Measurements from ENCODE around the gene NEURL1B. TPM values are rescaled to one million over a fixed set of nuclear protein-coding genes. Genes with fewer than 3 reads are reported as not detected.
A peak's percentile ranks its signal among the peaks of the same experiment; 100 is the strongest.

Gene NEURL1B
- total and polyA plus RNA-seq, 5 donors: 13.2 to 23.1 (median 17.7) TPM

DNA sequence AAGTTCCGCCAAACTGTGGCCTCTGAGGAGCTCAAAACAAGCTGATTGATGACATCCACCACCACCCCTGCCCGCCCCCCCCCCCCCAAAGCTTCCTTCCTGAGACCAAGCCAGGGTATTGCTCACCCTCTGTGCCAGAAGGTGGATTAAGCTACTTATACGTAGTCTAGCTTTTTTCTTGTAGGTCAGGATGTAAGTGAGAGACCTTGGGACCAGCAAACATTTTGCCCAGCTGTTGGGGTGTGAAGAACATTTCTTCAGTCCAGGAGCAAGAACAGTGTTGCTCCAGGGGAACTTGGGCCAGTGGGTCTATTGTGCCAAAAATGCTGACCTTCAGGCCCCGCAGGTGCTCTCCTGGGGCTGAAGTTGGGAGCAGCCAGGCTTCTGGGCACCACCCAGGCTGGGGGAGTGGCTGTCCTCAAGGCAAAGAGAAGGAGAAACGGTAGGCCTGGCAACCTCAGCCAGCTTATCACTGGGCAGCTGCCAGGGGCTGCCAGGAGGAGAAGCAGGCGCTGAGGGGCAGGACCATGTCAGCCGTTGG, 18.0 kb downstream of the NEURL1B start:
- peaks cover 27% of the 10 kb centered on the region for H3K4me1 ChIP-seq (ENCODE audit: control insufficient read depth, insufficient read depth, low read length)
- H3K27ac ChIP-seq (ENCODE audit: low read length): peak overlapping the region; percentile 59
- intact Hi-C loops (cut with DNase I): no loop called here
- H3K9me3 ChIP-seq (ENCODE audit: control insufficient read depth, low read length): no peaks in the 10 kb centered on the region
- 20% methylated on average over 7 of the region's 7 CpGs for WGBS
- no peaks in the 10 kb centered on the region for H3K27me3 ChIP-seq (ENCODE audit: control insufficient read depth, insufficient read depth)
- DNase-seq: peak; percentile 64 to 86 (median 85)
- H3K4me3 ChIP-seq (ENCODE audit: low read length): no peak overlapping the region
- peak; percentile 65 to 75 for ATAC-seq

GRCh38 chr5:172659570-172659908, 18.5 kb downstream of the NEURL1B start:
- intact Hi-C loops (cut with DNase I): no loop called here
- peak in 1 of 2 donors; percentile 34 for ATAC-seq

GRCh38 chr5:172659909-172660628, 19.0 kb downstream of the NEURL1B start:
- ATAC-seq (peak; percentile 92 to 93), DNase-seq (peak; percentile 93 to 95 (median 95))
- no peak overlapping the region for H3K4me3 ChIP-seq (ENCODE audit: low read length)
- H3K27me3 ChIP-seq (ENCODE audit: control insufficient read depth, insufficient read depth): no peaks in the 10 kb centered on the region
- intact Hi-C loops (cut with DNase I): loop anchor here in 1 of 4 donors (5.0 kb wide), 1 partner anchor 37 kb away; no protein-coding TSS in a partner anchor
- WGBS: 11% methylated on average over 18 of the region's 18 CpGs
- peaks cover 29% of the 10 kb centered on the region for H3K4me1 ChIP-seq (ENCODE audit: control insufficient read depth, insufficient read depth, low read length)
- peak overlapping the region; percentile 59 for H3K27ac ChIP-seq (ENCODE audit: low read length)
- no peaks in the 10 kb centered on the region for H3K9me3 ChIP-seq (ENCODE audit: control insufficient read depth, low read length)

More at GRCh38 chr5:172659570-172659908, 18.5 kb downstream of the NEURL1B start:
- Histone ChIP-seq H3K4me1 (ENCODE audit: control insufficient read depth, insufficient read depth, low read length) (peaks cover 27% of the 10 kb centered on the region), H3K9me3 (ENCODE audit: control insufficient read depth, low read length) (no peaks in the 10 kb centered on the region), H3K27ac (ENCODE audit: low read length) (peak overlapping the region; percentile 59), H3K27me3 (ENCODE audit: control insufficient read depth, insufficient read depth) (no peaks in the 10 kb centered on the region), H3K4me3 (ENCODE audit: low read length) (no peak overlapping the region)
- DNase-seq: no peak

- DNase-seq (peak in 1 of 3 donors; percentile 3), ATAC-seq (no peak)
- 90% methylated on average over 3 of the region's 3 CpGs for WGBS
- Histone ChIP-seq H3K4me1 (ENCODE audit: control insufficient read depth, insufficient read depth, low read length) (peaks cover 32% of the 10 kb centered on the region), H3K27me3 (ENCODE audit: control insufficient read depth, insufficient read depth) (no peaks in the 10 kb centered on the region), H3K27ac (ENCODE audit: low read length) (peak overlapping the region; percentile 59), H3K9me3 (ENCODE audit: control insufficient read depth, low read length) (no peaks in the 10 kb centered on the region), H3K4me3 (ENCODE audit: low read length) (no peak overlapping the region)
- intact Hi-C loops (cut with DNase I): loop anchor here in 1 of 4 donors (5.0 kb wide), 1 partner anchor 36 kb away; no protein-coding TSS in a partner anchor
Measured at GRCh38 chr5:172660974-172661373, 19.9 kb downstream of the NEURL1B start.

DNA sequence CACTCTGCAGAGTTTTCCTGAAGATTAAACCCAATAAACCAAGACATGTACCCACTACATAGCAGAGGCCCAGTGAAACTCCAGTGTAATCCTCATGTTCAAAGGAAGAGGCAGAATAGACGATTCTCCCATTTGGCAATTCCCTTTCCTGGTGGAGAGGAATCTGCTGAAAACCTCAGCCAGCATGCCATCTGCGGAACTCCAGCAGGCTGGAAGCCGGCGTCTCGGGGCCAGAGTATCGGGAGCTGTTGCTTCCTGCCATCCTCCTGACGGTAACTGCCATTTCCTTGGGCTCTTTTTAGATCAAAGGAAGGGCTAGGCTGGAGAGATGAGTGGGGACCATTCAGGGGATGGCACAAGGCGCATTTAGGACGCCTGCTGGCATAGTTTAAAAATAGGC, 20.5 kb downstream of the NEURL1B start:
- intact Hi-C loops (cut with DNase I): loop anchor here in 1 of 4 donors (5.0 kb wide), 1 partner anchor 36 kb away; no protein-coding TSS in a partner anchor

GRCh38 chr5:172662596-172662995, 21.5 kb downstream of the NEURL1B start:
- Histone ChIP-seq H3K4me1 (ENCODE audit: control insufficient read depth, insufficient read depth, low read length) (peaks cover 32% of the 10 kb centered on the region), H3K27me3 (ENCODE audit: control insufficient read depth, insufficient read depth) (no peaks in the 10 kb centered on the region), H3K9me3 (ENCODE audit: control insufficient read depth, low read length) (no peaks in the 10 kb centered on the region), H3K27ac (ENCODE audit: low read length) (peak overlapping the region; percentile 20), H3K4me3 (ENCODE audit: low read length) (no peak overlapping the region)
- peak in 1 of 3 donors; percentile 15 for DNase-seq
- ATAC-seq: no peak
- intact Hi-C loops (cut with DNase I): loop anchor here in 1 of 4 donors (5.0 kb wide), 1 partner anchor 35 kb away; no protein-coding TSS in a partner anchor
- 31% methylated on average over 2 of the region's 2 CpGs for WGBS

More for the DNA sequence above, 20.5 kb downstream of the NEURL1B start:
- WGBS: 58% methylated on average over 9 of the region's 9 CpGs
- DNase-seq (peak in 1 of 3 donors; percentile 42), ATAC-seq (no peak)
- H3K4me1 ChIP-seq (ENCODE audit: control insufficient read depth, insufficient read depth, low read length): peaks cover 32% of the 10 kb centered on the region
- H3K9me3 ChIP-seq (ENCODE audit: control insufficient read depth, low read length): no peaks in the 10 kb centered on the region
- H3K4me3 ChIP-seq (ENCODE audit: low read length): no peak overlapping the region
- H3K27me3 ChIP-seq (ENCODE audit: control insufficient read depth, insufficient read depth): no peaks in the 10 kb centered on the region
- H3K27ac ChIP-seq (ENCODE audit: low read length): peak overlapping the region; percentile 59

DNA sequence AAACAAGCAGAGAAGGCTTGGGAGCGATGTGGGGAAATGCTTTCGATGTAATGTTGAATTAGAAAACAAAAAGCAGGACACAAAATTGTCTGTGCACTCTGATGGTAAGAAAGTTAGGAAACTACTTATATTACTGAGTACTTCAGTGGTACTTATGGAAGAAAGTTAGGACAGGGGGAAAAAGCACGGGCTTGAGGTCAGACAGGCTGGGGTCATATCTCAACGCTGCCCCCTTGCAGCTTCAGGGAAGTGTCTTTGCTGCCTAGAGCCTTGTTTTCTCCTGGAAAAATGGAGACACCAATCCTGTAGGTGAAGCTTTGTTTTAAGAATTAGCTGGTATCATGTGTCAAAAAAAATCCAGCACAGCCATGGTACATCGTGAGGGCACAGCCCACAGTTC, 23.0 kb downstream of the NEURL1B start:
- ATAC-seq (no peak), DNase-seq (no peak)
- no peak overlapping the region for H3K27ac ChIP-seq (ENCODE audit: low read length)
- WGBS: 53% methylated on average over 5 of the region's 5 CpGs
- H3K4me3 ChIP-seq (ENCODE audit: low read length): no peak overlapping the region
- H3K9me3 ChIP-seq (ENCODE audit: control insufficient read depth, low read length): no peaks in the 10 kb centered on the region
- H3K27me3 ChIP-seq (ENCODE audit: control insufficient read depth, insufficient read depth): no peaks in the 10 kb centered on the region
- peaks cover 32% of the 10 kb centered on the region for H3K4me1 ChIP-seq (ENCODE audit: control insufficient read depth, insufficient read depth, low read length)
- intact Hi-C loops (cut with DNase I): loop anchor here in 1 of 4 donors (5.0 kb wide), 1 partner anchor 33 kb away; no protein-coding TSS in a partner anchor

DNA sequence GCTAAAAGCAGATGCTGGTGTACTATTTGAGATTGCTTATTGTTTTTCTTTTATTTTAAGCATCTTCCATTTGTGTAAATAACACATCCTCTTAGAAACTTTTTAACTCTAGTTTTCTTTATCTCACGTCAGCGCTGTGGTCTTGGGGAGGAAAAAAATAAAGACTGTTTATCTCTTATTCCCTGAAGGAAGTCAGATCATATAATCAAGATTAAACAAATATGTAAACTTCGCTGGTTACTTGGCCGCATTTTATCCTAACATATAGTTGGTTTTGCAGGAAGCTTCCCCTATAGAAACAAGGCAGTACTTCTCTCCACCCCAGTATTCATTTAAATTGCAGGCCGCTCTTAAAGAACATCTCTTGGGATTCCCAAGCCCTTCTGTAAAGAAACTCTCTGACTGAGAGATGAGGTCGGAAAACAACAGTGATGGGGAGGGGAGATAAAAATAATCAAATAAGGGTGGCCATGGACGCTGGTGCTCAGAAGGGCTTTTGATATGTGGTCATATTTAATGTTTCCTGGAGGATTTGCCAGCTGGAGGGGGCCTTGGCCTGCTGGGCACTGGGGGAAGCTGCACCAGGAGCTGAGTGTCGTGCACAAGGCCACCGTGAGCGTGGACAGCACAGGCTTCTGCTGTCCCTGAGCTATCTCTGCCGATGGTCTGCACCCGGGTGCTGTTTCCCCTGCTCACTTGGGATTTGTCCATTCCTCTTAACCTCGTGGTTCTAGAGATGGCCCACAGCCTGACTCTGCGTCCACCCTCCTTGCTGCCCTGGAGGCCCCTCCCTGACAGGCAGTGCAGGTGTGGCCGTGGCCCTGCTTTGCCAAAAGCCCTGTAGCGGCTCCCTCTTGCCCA, 23.8 kb downstream of the NEURL1B start:
- peak in 2 of 3 donors; percentile 27 to 45 for DNase-seq
- Histone ChIP-seq H3K27me3 (ENCODE audit: control insufficient read depth, insufficient read depth) (no peaks in the 10 kb centered on the region), H3K9me3 (ENCODE audit: control insufficient read depth, low read length) (no peaks in the 10 kb centered on the region), H3K4me3 (ENCODE audit: low read length) (no peak overlapping the region), H3K4me1 (ENCODE audit: control insufficient read depth, insufficient read depth, low read length) (peaks cover 32% of the 10 kb centered on the region), H3K27ac (ENCODE audit: low read length) (no peak overlapping the region)
- intact Hi-C loops (cut with DNase I): loop anchor here in 1 of 4 donors (5.0 kb wide), 1 partner anchor 32 kb away; no protein-coding TSS in a partner anchor
- 45% methylated on average over 16 of the region's 16 CpGs for WGBS
- no peak for ATAC-seq

- ATAC-seq (peak; percentile 55 to 61), DNase-seq (peak in 1 of 3 donors; percentile 73)
- 45% methylated on average over 7 of the region's 7 CpGs for WGBS
- H3K9me3 ChIP-seq (ENCODE audit: control insufficient read depth, low read length): no peaks in the 10 kb centered on the region
- H3K27me3 ChIP-seq (ENCODE audit: control insufficient read depth, insufficient read depth): no peaks in the 10 kb centered on the region
- H3K4me3 ChIP-seq (ENCODE audit: low read length): no peak overlapping the region
- peak overlapping the region; percentile 20 for H3K27ac ChIP-seq (ENCODE audit: low read length)
- peaks cover 20% of the 10 kb centered on the region for H3K4me1 ChIP-seq (ENCODE audit: control insufficient read depth, insufficient read depth, low read length)
- intact Hi-C loops (cut with DNase I): no loop called here
Measured at GRCh38 chr5:172666251-172666650, 25.2 kb downstream of the NEURL1B start.

DNA sequence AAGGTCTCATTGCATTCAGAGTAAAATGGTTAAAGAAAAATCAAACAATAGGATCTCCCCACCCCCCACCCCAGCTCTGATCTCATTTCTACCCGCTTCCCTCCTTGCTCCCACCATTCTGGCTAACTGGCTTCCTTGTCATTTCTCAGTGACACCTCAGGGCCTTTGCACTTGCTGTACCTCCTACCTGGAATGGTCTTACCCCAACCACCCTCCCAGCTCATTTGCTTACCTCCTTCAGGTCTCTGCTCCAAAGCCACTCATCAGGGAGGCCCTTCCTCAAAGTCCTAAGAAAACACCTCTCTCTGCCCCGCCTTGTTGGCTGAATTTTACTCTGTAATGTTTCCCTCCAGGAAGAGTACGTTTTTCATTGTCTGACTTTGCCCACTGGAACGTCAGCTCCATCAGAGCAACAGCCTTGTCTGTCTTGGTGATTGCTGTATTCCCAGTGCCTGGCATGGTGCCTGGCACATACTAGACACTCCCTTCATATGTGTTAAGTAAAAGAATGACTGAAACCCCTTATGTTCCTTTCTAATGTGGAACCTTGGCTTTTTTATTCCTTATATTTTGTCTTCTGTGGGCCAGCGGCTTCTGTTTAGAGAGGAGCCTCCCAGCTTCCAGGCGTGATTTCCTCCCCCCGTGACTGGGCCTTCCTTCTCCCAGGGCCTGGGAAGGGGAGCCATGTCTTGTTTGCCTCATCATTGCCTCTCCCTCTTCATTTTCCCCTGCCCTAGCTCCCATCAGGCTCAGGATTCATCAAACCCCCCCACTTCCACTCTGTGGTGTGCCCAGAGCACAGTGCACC, 26.9 kb downstream of the NEURL1B start:
- ATAC-seq: no peak
- peaks cover 17% of the 10 kb centered on the region for H3K4me1 ChIP-seq (ENCODE audit: control insufficient read depth, insufficient read depth, low read length)

More for the DNA sequence above, 26.9 kb downstream of the NEURL1B start:
- H3K27me3 ChIP-seq (ENCODE audit: control insufficient read depth, insufficient read depth): no peaks in the 10 kb centered on the region
- peak overlapping the region; percentile 45 for H3K27ac ChIP-seq (ENCODE audit: low read length)
- whole genome bisulfite sequencing: 51% methylated on average over 7 of the region's 7 CpGs
- no peak overlapping the region for H3K4me3 ChIP-seq (ENCODE audit: low read length)
- peak in 1 of 3 donors; percentile 61 for DNase-seq
- intact Hi-C loops (cut with DNase I): no loop called here
- H3K9me3 ChIP-seq (ENCODE audit: control insufficient read depth, low read length): no peaks in the 10 kb centered on the region
